ENCODE results near the gene TESPA1. TPM values are rescaled to one million over a fixed set of nuclear protein-coding genes. Genes with fewer than 3 reads are reported as not detected.
A peak's percentile ranks its signal among the peaks of the same experiment; 100 is the strongest.

Gene TESPA1
- total RNA-seq, 1 experiment from 2014 or later: not detected

GRCh38 chr12:54993181-54993835 is 8.7 kb upstream of the TESPA1 start:
- CTCF ChIA-PET: interaction anchor here (0.5 to 1.8 kb wide), 9 partner anchors 8 to 754 kb away, joined by 3 to 20 read pairs (median 4); partner anchors contain the start of genes RDH5 and TESPA1
- POLR2A ChIA-PET (ENCODE audit: unreplicated experiment): interaction anchor here (0.6 kb wide), 1 partner anchor 1366 kb away, joined by 4 read pairs; no protein-coding TSS in a partner anchor
- Histone ChIP-seq H3K4me2 (no peak overlapping the region), H3K4me1 (replicated peaks; ENCODE audit: insufficient read depth) (no peaks in the 10 kb centered on the region), H3K27me3 (ENCODE audit: insufficient read depth, low read depth) (peaks cover 28% of the 10 kb centered on the region), H3K9me2 (ENCODE audit: insufficient read depth) (no peaks in the 10 kb centered on the region), H3K9me3 (ENCODE audit: insufficient read depth, low read depth) (no peaks in the 10 kb centered on the region), H4K20me1 (ENCODE audit: insufficient read depth) (no peaks in the 10 kb centered on the region), H2AFZ (no peak overlapping the region), H3K36me3 (ENCODE audit: low read depth) (no peaks in the 10 kb centered on the region), H3K27ac (no peak overlapping the region), H3F3A (ENCODE audit: insufficient read depth, low read depth) (no peaks in the 10 kb centered on the region), H3K4me3 (no peak overlapping the region), H3K79me2 (ENCODE audit: low read depth) (no peaks in the 10 kb centered on the region)
- intact Hi-C loops (cut with micrococcal nuclease; ENCODE audit: unreplicated experiment): loop anchor here (1.0 to 10.0 kb wide), 4 partner anchors 80 to 731 kb away; partner anchors contain the start of genes CD63 and RDH5
- TF ChIP-seq, protein P1, sequence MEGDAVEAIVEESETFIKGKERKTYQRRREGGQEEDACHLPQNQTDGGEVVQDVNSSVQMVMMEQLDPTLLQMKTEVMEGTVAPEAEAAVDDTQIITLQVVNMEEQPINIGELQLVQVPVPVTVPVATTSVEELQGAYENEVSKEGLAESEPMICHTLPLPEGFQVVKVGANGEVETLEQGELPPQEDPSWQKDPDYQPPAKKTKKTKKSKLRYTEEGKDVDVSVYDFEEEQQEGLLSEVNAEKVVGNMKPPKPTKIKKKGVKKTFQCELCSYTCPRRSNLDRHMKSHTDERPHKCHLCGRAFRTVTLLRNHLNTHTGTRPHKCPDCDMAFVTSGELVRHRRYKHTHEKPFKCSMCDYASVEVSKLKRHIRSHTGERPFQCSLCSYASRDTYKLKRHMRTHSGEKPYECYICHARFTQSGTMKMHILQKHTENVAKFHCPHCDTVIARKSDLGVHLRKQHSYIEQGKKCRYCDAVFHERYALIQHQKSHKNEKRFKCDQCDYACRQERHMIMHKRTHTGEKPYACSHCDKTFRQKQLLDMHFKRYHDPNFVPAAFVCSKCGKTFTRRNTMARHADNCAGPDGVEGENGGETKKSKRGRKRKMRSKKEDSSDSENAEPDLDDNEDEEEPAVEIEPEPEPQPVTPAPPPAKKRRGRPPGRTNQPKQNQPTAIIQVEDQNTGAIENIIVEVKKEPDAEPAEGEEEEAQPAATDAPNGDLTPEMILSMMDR (conservative IDR thresholded peaks at IDR 0.05): peak; percentile 89
- TF ChIP-seq EZH2 (IDR thresholded peaks at IDR 0.05; ENCODE audit: low read depth): no peak
- peak; percentile 17 to 62 for DNase-seq
- BruUV-seq (replicated peaks): no TSS peak

DNA sequence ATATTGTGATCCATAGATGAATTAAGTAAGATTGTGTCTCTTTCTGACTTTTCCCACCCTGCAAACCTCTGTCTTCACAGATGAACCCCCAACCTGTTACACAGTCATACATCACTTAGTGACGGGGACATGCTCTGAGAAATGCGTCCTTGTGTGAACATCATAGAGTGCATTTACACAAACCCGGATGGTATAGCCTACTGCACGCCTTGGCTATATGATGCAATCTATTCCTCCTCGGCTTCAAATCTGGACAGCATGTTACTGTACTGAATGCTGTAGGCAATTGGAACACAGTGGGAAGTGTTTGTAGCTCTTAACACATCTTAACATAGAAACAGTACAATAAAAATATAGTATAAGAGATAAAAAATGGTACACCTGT is 7.4 kb upstream of the TESPA1 start:
- Histone ChIP-seq H3K27ac (no peak overlapping the region), H3K4me2 (no peak overlapping the region), H3K36me3 (ENCODE audit: low read depth) (no peaks in the 10 kb centered on the region), H3K9me2 (ENCODE audit: insufficient read depth) (no peaks in the 10 kb centered on the region), H3K9me3 (ENCODE audit: insufficient read depth, low read depth) (no peaks in the 10 kb centered on the region), H3K27me3 (ENCODE audit: insufficient read depth, low read depth) (peaks cover 26% of the 10 kb centered on the region), H2AFZ (no peak overlapping the region), H4K20me1 (ENCODE audit: insufficient read depth) (no peaks in the 10 kb centered on the region), H3K4me1 (replicated peaks; ENCODE audit: insufficient read depth) (no peaks in the 10 kb centered on the region), H3K79me2 (ENCODE audit: low read depth) (no peaks in the 10 kb centered on the region), H3K4me3 (no peak overlapping the region), H3F3A (ENCODE audit: insufficient read depth, low read depth) (no peaks in the 10 kb centered on the region)
- TF ChIP-seq, protein P1 (conservative IDR thresholded peaks at IDR 0.05): no peak
- no peak for TF ChIP-seq EZH2 (IDR thresholded peaks at IDR 0.05; ENCODE audit: low read depth)
- CTCF ChIA-PET: interaction anchor here (1.8 kb wide), 1 partner anchor 80 kb away, joined by 17 read pairs; no protein-coding TSS in a partner anchor
- POLR2A ChIA-PET (ENCODE audit: unreplicated experiment): no interaction called here
- no peak for DNase-seq
- intact Hi-C loops (cut with micrococcal nuclease; ENCODE audit: unreplicated experiment): loop anchor here (2.0 to 10.0 kb wide), 2 partner anchors 627 to 733 kb away; partner anchors contain the start of genes CD63 and RDH5
- no TSS peak for BruUV-seq (replicated peaks)

DNA sequence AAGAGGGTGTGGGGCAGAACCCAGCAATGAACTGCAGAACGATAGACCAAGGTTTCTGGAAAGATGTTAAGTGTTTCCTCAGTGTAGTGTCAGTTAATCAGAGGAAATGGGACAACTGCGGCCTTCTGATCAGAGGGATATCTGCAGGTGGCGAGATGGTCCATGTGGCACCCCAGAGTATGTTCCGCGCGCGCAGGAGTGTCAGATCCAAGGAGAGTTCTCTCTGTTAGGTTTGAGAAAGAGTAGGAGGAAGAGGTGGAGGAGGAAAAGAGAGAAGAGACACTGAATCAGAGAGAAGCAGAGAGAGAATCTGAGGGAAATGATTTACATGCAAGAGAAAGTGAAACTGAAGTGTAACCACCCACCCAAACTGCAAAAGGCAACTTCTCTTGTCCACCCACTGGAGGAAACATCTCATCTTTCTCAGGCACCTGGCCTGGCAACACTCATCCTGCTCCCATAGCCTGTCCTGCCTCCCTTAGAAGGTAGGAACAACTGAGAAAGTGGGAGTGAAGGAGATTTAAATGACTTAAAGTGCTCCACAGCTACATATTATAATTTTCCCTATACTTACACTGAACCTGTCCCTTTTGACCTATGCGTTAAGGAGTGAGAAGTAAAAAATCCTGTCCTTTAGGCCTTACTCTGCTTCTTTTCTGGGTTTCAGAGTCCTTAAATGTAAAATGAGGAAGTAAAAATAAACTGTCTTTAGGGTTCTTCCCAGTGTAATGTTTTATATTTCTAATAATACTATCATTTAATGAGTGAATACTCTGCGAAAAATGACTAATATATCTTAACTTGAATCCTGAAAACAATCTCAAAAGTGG is 6.8 kb upstream of the TESPA1 start:
- TF ChIP-seq, protein P1 (conservative IDR thresholded peaks at IDR 0.05): no peak
- TF ChIP-seq EZH2 (IDR thresholded peaks at IDR 0.05; ENCODE audit: low read depth): no peak
- Histone ChIP-seq H2AFZ (no peak overlapping the region), H3K9me3 (ENCODE audit: insufficient read depth, low read depth) (no peaks in the 10 kb centered on the region), H3K4me3 (no peak overlapping the region), H3K27me3 (ENCODE audit: insufficient read depth, low read depth) (peaks cover 22% of the 10 kb centered on the region), H4K20me1 (ENCODE audit: insufficient read depth) (no peaks in the 10 kb centered on the region), H3F3A (ENCODE audit: insufficient read depth, low read depth) (no peaks in the 10 kb centered on the region), H3K36me3 (ENCODE audit: low read depth) (no peaks in the 10 kb centered on the region), H3K27ac (no peak overlapping the region), H3K9me2 (ENCODE audit: insufficient read depth) (no peaks in the 10 kb centered on the region), H3K79me2 (ENCODE audit: low read depth) (no peaks in the 10 kb centered on the region), H3K4me2 (no peak overlapping the region), H3K4me1 (replicated peaks; ENCODE audit: insufficient read depth) (no peaks in the 10 kb centered on the region)
- ChIA-PET POLR2A (ENCODE audit: unreplicated experiment) (no interaction called here), CTCF (no interaction called here)
- intact Hi-C loops (cut with micrococcal nuclease; ENCODE audit: unreplicated experiment): loop anchor here (10.0 kb wide), 1 partner anchor 733 kb away; the partner anchor contains the start of genes CD63 and RDH5
- BruUV-seq (replicated peaks): no TSS peak
- DNase-seq: no peak
